ENCODE data around the gene VHLL.

DNA sequence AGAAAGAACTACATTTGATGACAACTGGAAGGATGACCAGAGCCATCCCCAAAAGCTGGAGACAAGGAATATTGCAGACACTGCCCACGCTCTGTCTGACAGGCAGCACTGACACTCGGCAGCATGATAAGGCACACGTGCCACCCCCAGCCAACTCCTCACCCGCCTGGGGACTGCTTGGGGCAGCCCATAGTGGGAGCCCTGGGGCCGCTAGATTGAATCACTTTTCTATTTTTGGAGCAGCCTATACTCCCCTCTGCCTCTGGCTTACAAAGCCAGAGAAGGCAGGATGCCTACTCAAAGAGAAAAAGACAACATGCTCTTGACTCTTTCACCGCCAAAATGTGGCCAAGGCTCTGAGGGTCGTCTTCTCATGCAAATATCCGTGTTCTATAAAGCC lies 17.8 kb downstream of the VHLL start:
- TF ChIP-seq, protein P1, sequence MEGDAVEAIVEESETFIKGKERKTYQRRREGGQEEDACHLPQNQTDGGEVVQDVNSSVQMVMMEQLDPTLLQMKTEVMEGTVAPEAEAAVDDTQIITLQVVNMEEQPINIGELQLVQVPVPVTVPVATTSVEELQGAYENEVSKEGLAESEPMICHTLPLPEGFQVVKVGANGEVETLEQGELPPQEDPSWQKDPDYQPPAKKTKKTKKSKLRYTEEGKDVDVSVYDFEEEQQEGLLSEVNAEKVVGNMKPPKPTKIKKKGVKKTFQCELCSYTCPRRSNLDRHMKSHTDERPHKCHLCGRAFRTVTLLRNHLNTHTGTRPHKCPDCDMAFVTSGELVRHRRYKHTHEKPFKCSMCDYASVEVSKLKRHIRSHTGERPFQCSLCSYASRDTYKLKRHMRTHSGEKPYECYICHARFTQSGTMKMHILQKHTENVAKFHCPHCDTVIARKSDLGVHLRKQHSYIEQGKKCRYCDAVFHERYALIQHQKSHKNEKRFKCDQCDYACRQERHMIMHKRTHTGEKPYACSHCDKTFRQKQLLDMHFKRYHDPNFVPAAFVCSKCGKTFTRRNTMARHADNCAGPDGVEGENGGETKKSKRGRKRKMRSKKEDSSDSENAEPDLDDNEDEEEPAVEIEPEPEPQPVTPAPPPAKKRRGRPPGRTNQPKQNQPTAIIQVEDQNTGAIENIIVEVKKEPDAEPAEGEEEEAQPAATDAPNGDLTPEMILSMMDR (optimal IDR thresholded peaks at IDR 0.05 in 1 of 3, IDR thresholded peaks at IDR 0.05 in 1 of 3, conservative IDR thresholded peaks at IDR 0.05 in 1 of 3; ENCODE audit: extremely low read depth in 1 of 3, insufficient read depth in 2 of 3, low read length in 3 of 3) = no peak
- TF ChIP-seq EZH2 (IDR thresholded peaks at IDR 0.05; ENCODE audit: low read length) = no peak

Measured in keratinocyte (primary cell).